ENCODE data around the gene AKNAD1. TPM values are rescaled to one million over a fixed set of nuclear protein-coding genes. Genes with fewer than 3 reads are reported as not detected.

The AKNAD1 gene
- total RNA-seq, 1 experiment from 2014 or later, result not detected

GRCh38 chr1:108801101-108801500, 55.8 kb downstream of the AKNAD1 start:
- TF ChIP-seq, protein P1, sequence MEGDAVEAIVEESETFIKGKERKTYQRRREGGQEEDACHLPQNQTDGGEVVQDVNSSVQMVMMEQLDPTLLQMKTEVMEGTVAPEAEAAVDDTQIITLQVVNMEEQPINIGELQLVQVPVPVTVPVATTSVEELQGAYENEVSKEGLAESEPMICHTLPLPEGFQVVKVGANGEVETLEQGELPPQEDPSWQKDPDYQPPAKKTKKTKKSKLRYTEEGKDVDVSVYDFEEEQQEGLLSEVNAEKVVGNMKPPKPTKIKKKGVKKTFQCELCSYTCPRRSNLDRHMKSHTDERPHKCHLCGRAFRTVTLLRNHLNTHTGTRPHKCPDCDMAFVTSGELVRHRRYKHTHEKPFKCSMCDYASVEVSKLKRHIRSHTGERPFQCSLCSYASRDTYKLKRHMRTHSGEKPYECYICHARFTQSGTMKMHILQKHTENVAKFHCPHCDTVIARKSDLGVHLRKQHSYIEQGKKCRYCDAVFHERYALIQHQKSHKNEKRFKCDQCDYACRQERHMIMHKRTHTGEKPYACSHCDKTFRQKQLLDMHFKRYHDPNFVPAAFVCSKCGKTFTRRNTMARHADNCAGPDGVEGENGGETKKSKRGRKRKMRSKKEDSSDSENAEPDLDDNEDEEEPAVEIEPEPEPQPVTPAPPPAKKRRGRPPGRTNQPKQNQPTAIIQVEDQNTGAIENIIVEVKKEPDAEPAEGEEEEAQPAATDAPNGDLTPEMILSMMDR (IDR thresholded peaks at IDR 0.05; ENCODE audit: insufficient read depth in 1 of 2, low read depth in 1 of 2, low read length in 1 of 2, severe bottlenecking in 1 of 2, unreplicated experiment in 1 of 2), result no peak
- Mint-ChIP-seq H3K4me3 (ENCODE audit: unreplicated experiment) (no peak overlapping the region), H3K36me3 (ENCODE audit: insufficient read depth, unreplicated experiment) (peaks cover 6% of the 10 kb centered on the region), H3K4me1 (ENCODE audit: low read depth, unreplicated experiment) (peaks cover 9% of the 10 kb centered on the region), H3K9me3 (ENCODE audit: unreplicated experiment) (no peaks in the 10 kb centered on the region), H3K27me3 (ENCODE audit: insufficient read depth, unreplicated experiment) (no peaks in the 10 kb centered on the region), H3K27ac (ENCODE audit: unreplicated experiment) (no peak overlapping the region)
- ChIA-PET CTCF (interaction anchor here (0.6 kb wide), 1 partner anchor 80 kb away, joined by 3 read pairs; no protein-coding TSS in a partner anchor), POLR2A (no interaction called here)
- intact Hi-C loops (cut with micrococcal nuclease; ENCODE audit: unreplicated experiment), result no loop called here
- Histone ChIP-seq H3K4me3 (ENCODE audit: low read depth, low read length) (no peak overlapping the region), H3K4me1 (no peaks in the 10 kb centered on the region; the same call in 1 of the 2 replicates), H3K36me3 (ENCODE audit: control insufficient read depth, insufficient read depth, low read length) (no peaks in the 10 kb centered on the region), H3K27me3 (replicated peaks; ENCODE audit: control insufficient read depth, insufficient read depth, low read length) (no peaks in the 10 kb centered on the region), H3K9me3 (no peaks in the 10 kb centered on the region)
- DNase-seq, result no peak
- no TSS peak for BruUV-seq (replicated peaks)

DNA sequence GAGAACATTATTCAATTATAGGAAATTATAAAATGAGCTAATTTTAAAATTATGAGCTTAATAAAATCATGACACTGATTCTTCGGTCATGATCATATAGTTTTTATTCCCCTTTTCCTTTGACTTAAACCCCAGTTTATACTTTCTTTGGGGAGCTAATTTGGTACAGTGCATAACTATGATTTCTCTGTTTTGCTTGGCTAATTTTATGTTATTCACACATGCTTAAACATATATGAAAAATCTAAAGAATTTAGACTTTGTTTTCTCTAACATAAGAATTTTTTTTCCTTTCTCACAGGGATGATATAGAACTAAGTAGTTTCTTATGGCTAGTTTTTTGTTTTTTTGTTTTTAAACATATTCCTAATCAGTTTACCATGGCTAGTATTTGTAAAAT, 57.9 kb downstream of the AKNAD1 start:
- no peak for DNase-seq
- POLR2A ChIA-PET, result no interaction called here
- no peaks in the 10 kb centered on the region for H3K36me3 ChIP-seq (ENCODE audit: control insufficient read depth, insufficient read depth, low read length)
- H3K27me3 ChIP-seq (replicated peaks; ENCODE audit: control insufficient read depth, insufficient read depth, low read length), result no peaks in the 10 kb centered on the region
- H3K9me3 Mint-ChIP-seq (ENCODE audit: unreplicated experiment), result no peaks in the 10 kb centered on the region
- no peaks in the 10 kb centered on the region; the same call in 1 of the 2 replicates for H3K4me1 ChIP-seq
- peaks cover 9% of the 10 kb centered on the region for H3K4me1 Mint-ChIP-seq (ENCODE audit: low read depth, unreplicated experiment)
- no peak overlapping the region for H3K27ac Mint-ChIP-seq (ENCODE audit: unreplicated experiment)
- TF ChIP-seq, protein P1 (IDR thresholded peaks at IDR 0.05; ENCODE audit: insufficient read depth in 1 of 2, low read depth in 1 of 2, low read length in 1 of 2, severe bottlenecking in 1 of 2, unreplicated experiment in 1 of 2), result no peak
- no peak overlapping the region for H3K4me3 Mint-ChIP-seq (ENCODE audit: unreplicated experiment)
- H3K9me3 ChIP-seq, result no peaks in the 10 kb centered on the region
- no peak overlapping the region for H3K4me3 ChIP-seq (ENCODE audit: low read depth, low read length)
- CTCF ChIA-PET, result no interaction called here
- intact Hi-C loops (cut with micrococcal nuclease; ENCODE audit: unreplicated experiment), result no loop called here
- no peaks in the 10 kb centered on the region for H3K27me3 Mint-ChIP-seq (ENCODE audit: insufficient read depth, unreplicated experiment)
- no TSS peak for BruUV-seq (replicated peaks)
- H3K36me3 Mint-ChIP-seq (ENCODE audit: insufficient read depth, unreplicated experiment), result peaks cover 2% of the 10 kb centered on the region

DNA sequence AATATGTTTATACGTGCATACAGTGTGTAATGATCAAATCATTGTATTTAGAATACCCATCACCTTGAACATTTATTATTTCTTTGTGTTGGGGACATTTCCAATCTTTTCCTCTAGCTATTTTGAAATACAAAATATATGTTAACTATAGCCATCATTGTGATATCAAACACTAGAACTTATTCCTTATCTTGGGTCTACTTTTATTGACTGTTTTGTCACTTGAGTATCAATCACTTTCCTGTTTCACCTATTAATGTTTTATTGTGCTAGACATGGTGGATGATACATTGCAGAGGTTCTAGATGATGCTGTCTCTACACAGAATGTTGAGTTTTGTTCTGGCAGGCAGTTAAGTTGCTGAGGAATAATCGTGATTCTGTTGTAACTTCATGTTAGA, 64.5 kb downstream of the AKNAD1 start:
- Mint-ChIP-seq H3K36me3 (ENCODE audit: insufficient read depth, unreplicated experiment) (peaks cover 21% of the 10 kb centered on the region), H3K9me3 (ENCODE audit: unreplicated experiment) (peaks cover 18% of the 10 kb centered on the region), H3K4me3 (ENCODE audit: unreplicated experiment) (no peak overlapping the region), H3K27me3 (ENCODE audit: insufficient read depth, unreplicated experiment) (no peaks in the 10 kb centered on the region), H3K27ac (ENCODE audit: unreplicated experiment) (no peak overlapping the region), H3K4me1 (ENCODE audit: low read depth, unreplicated experiment) (peaks cover 5% of the 10 kb centered on the region)
- TF ChIP-seq, protein P1 (IDR thresholded peaks at IDR 0.05; ENCODE audit: insufficient read depth in 1 of 2, low read depth in 1 of 2, low read length in 1 of 2, severe bottlenecking in 1 of 2, unreplicated experiment in 1 of 2), result no peak
- H3K4me1 ChIP-seq, result peaks cover 4% of the 10 kb centered on the region; the same call in 1 of the 2 replicates
- no peak for DNase-seq
- BruUV-seq (replicated peaks), result no TSS peak
- intact Hi-C loops (cut with micrococcal nuclease; ENCODE audit: unreplicated experiment), result no loop called here
- peaks cover 6% of the 10 kb centered on the region for H3K9me3 ChIP-seq
- ChIA-PET CTCF (interaction anchor here (0.7 kb wide), 1 partner anchor 105 kb away, joined by 3 read pairs; no protein-coding TSS in a partner anchor), POLR2A (no interaction called here)
- H3K36me3 ChIP-seq (ENCODE audit: control insufficient read depth, insufficient read depth, low read length), result no peaks in the 10 kb centered on the region
- H3K4me3 ChIP-seq (ENCODE audit: low read depth, low read length), result no peak overlapping the region
- no peaks in the 10 kb centered on the region for H3K27me3 ChIP-seq (replicated peaks; ENCODE audit: control insufficient read depth, insufficient read depth, low read length)
